Left renal cortex interstitium (tissue), 4 donors: Measurements from ENCODE around the gene ATP6V1D. TPM values are rescaled to one million over a fixed set of nuclear protein-coding genes. Genes with fewer than 3 reads are reported as not detected.
"Not testable (repeated sequence)": the region's sequence is repeated elsewhere in the genome, so short reads cannot be mapped to it uniquely, and the experiment has no call there.

Source experiments
- DNase-seq, 4 donors: peaks; one replicate each; pipeline ENCODE4 v3.0.0-alpha.2; 2013; ENCODE audit warnings: low read depth in 4 of 4, low spot score in 2 of 4, missing footprints in 1 of 4
- polyA plus RNA-seq, 4 donors: library from polyadenylated mRNA; unstranded; fragments of 120-200 nt; gene quantifications; one replicate each; pipeline ENCODE4 v1.2.1, GENCODE V29; 2013; ENCODE audit not compliant: insufficient read length in 4 of 4

Gene ATP6V1D
- polyA plus RNA-seq, 4 donors = 132 to 185 (median 144) TPM

DNA sequence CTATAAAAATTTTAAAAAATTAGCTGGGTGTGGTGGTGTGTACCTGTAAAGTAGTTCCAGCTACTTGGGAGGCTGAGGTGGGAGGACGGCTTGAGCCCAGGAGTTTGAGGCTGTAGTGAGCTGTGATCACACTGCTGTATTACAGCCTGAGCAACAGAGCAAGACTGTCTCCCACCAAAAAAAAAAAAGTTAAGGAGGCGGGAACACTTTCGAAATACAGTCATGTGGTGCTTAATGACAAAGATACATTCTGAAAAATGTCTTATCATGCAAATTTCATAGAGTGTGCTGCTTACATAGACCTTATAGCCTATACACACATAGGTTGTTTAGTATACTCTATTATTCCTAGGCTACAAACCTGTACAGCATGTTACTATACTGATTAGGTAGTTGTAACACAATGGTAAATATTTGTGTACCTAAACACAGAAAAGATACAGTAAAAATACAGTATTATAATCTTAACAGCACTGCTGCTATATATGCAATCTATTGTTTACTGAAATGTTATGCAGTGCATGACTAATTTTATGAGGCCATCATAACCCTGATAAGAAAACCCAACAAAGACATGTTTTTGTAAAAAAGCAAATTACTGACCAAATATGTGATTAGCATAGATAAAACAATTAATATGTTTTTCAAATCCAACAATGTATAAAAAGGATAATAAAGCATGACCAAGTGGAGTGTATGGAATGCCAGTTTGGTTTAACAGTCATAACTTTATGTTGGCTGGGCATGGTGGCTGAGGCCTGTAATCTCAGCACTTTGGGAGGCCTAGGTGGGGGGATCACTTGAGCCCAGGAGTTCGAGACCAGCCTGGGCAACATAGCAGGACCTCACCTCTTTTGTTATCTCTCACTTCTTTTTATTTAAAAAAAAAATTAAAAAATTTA, 11.9 kb upstream of the ATP6V1D start:
- DNase-seq = no peak

- DNase-seq = no peak
Observed at GRCh38 chr14:67370830-67371229, 11.2 kb upstream of the ATP6V1D start.

GRCh38 chr14:67365476-67365875, 5.9 kb upstream of the ATP6V1D start:
- DNase-seq = no peak

DNA sequence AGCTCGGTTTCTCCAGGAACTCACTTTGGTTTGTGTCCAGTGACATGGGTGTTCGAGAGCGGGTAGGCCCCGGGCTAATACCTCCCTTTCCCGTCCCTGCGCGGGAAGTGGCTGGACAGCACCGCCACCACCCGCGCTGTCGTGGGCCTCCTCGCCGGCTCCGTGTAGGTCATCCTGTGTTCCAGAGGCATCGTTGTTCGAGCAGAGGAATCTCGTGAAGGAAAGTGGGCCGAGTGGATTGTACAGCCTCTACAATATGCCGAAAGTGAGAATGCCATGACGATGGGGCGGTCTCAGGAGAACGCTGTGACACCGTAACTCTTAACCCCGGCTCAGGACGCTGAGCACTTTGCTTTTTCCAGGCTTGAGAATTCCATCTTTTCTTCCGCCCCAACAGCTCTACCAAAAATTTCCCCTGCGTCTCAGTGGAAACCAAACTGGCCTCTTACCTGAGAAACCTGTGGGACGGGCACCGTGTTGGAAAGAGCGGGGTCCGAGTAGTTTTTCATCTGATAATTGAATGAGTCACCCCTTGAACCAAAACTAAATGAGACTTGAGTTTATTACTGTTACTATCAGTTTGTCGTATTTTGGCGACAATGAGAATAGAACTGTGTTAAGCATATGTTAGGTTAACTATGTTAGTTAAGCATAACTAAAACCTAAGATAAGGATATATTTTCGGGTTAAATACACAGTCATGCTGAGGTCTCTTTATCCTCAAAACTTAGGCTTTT, 1.0 kb upstream of the ATP6V1D start:
- DNase-seq = peak in 2 of 4 donors; percentile 2 to 6

GRCh38 chr14:67358924-67359774, 455 bp downstream of the ATP6V1D start:
- peak in 2 of 4 donors; percentile 2 to 13 for DNase-seq

- DNase-seq = no peak
Observed at GRCh38 chr14:67357969-67358354, 1.6 kb downstream of the ATP6V1D start.

GRCh38 chr14:67357186-67357968, 2.2 kb downstream of the ATP6V1D start:
- DNase-seq = no peak

- no peak for DNase-seq
Observed at GRCh38 chr14:67352055-67352454, 7.5 kb downstream of the ATP6V1D start.

- no peak for DNase-seq
Observed at GRCh38 chr14:67345583-67345982, 14.0 kb downstream of the ATP6V1D start.

- DNase-seq = no peak
Observed at GRCh38 chr14:67343601-67344230, 15.9 kb downstream of the ATP6V1D start.

DNA sequence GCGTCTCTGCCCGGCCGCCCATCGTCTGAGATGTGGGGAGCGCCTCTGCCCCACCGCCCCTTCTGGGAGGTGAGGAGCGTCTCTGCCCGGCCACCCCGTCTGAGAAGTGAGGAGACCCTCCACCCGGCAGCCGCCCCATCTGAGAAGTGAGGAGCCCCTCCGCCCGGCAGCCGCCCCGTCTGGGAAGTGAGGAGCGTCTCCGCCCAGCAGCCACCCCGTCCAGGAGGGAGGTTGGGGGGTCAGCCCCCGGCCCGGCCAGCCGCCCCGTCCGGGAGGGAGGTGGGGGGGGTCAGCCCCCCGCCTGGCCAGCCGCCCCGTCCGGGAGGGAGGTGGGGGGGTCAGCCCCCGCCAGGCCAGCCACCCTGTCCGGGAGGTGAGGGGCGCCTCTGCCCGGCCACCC, 18.4 kb downstream of the ATP6V1D start:
- DNase-seq = not testable (repeated sequence)

GRCh38 chr14:67335781-67336180, 23.8 kb downstream of the ATP6V1D start:
- DNase-seq = no peak

- no peak for DNase-seq
Observed at GRCh38 chr14:67332468-67332867, 27.1 kb downstream of the ATP6V1D start.

- DNase-seq = no peak
Observed at GRCh38 chr14:67331368-67332125, 28.1 kb downstream of the ATP6V1D start.

DNA sequence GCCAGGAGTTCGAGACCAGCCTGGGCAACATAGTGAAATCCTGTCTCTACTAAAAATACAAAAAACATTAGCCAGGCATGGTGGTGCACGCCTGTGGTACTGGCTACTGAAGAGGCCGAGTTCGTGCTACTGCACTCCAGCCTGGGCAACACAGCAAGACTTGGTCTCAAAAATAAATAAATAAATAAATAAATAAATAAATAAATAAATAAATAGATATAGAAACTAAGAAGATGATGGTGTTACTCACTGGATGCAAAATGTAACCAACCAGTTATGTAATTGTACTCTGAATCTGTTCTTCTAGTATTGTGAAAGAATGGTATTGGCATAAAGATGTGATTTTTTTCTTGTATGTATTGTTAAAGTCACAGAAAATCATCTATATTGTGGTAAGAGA, 29.9 kb downstream of the ATP6V1D start:
- not testable (repeated sequence) for DNase-seq

- DNase-seq = no peak
Observed at GRCh38 chr14:67319142-67319541, 40.5 kb downstream of the ATP6V1D start.

DNA sequence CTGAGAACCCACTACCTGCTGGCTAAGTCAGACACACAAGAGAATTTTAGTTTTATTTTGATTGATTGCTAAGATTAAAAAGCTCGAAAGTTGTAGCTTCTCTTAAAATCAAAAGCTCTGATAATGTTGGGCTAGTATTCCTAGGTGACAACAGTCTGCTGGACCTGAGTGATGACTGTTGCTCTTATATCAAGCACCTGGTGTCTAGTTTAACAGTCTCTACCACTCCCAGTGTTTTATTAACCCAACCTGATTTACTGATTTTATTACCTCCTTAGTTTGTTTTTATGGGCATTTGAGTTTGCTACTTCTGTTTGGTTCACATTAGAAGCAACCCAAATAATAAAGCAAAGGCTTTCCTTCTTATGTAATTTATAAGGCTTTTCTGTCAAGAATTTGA, 41.8 kb downstream of the ATP6V1D start:
- no peak for DNase-seq

GRCh38 chr14:67313153-67313552, 46.5 kb downstream of the ATP6V1D start:
- DNase-seq = no peak

GRCh38 chr14:67311868-67312267, 47.7 kb downstream of the ATP6V1D start:
- no peak for DNase-seq
